NCI-H748 (cell line): ENCODE measurements around the gene LTK.

Source experiments
- DNase-seq: peaks from one replicate; lab custom pipeline; 2025; ENCODE audit not compliant: unreplicated experiment; lab: John Stamatoyannopoulos, UW

Gene LTK

DNA sequence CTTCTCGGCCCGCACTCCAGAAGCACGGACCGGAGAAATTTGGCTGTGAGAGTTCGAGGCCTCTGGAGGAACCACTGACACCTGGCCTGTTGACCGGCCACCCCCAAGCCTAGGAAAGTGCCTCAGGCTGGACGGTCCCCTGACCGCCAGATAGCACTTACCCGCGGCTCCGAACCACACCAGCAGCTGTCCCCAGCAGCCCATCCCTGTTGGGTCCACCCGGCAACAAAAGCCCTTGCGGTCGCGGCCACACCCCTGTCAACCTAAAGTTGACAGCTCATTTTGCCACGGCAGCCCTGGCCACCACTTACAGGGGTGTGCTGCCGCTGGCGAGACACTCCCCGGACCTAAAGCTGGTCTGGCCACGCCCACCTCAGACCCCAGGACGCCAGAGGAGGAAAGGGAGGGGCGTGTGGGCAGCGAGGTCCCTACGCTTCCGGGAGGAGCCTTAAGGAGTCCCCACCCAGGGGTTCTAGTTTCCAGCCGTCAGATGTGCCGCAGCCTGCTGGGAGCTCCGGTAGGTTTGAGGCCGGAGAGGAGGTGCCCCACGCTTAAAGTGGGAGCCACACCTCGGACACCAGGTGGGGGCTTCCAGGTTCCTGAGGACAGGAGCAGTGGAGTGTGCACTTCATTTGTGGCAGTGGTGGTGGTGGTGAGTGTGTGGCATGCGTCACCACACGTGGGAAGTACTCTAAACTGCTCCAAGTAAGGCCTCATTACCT lies at the start of gene LTK:
LTK (minus strand) TSS at position 322 of the 722 bp plus-strand sequence; CDS start at position 204, 118 bp downstream.
- DNase-seq: peak; percentile 71

DNA sequence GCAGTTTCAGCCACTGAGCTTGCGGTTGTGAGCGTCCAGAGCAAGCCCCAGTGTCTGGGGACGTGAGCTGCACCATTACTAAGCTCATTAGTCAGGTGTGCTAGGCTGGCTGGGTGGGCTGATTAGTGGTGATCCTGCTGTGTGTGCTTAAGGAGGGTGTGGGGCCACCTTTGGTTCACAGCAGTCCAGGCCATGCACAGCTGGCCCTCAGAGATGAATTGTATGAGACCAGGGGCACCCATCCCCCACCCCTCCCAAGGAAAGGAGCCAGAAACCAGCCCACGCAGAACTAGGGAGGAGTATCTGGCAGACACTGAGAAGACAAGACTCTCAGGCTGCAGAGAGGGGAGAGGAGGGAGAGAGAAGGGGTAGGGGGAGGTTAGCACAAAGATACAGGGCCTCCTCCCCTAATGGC lies 49.2 kb upstream of the LTK start:
- no peak for DNase-seq

- no peak for DNase-seq
Observed at GRCh38 chr15:41562244-41562643, 48.6 kb upstream of the LTK start.

- no peak for DNase-seq
Observed at GRCh38 chr15:41561777-41562145, 48.1 kb upstream of the LTK start.

GRCh38 chr15:41561104-41561776 lies 47.6 kb upstream of the LTK start:
- DNase-seq: no peak

DNA sequence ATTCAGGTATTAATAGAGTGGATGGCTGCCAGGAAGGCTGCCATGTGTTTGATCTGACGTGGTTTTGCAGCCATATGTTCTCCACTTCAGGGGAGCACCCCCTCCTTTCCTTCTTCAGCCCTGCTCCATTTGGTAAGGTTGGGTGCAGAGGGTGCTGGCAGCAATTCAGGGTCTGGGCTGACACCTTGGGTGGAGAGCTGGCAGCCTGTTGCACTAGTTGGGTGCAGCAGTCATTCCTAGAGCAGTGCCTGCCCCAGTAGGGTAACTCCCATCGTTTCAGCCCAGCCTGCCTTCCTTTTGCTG lies 46.9 kb upstream of the LTK start:
- no peak for DNase-seq

DNA sequence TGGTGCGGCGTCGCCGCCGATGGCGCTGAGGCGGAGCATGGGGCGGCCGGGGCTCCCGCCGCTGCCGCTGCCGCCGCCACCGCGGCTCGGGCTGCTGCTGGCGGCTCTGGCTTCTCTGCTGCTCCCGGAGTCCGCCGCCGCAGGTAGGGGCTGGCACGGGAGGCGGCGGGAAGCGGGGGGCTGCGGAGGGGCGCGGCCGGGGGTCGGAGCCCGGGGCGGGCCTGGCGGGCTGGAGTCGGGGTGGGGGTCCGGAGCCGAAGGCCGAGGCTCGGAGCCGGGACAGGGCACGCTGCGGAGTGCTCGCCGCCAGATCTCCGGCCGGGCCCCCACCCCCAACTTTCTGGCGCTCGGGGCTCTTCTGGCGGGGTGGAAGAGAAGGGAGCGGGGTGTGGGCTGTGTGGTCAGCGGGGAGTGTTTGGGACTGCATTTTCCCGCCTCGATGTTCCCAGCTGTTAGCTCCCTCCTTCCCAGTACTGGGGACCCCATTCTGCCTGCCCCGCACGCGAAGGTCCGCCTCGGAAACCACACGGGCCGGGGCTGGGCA lies 45.7 kb upstream of the LTK start:
- DNase-seq: no peak

GRCh38 chr15:41558400-41559238 lies 45.0 kb upstream of the LTK start, which contains the start of gene TYRO3:
TYRO3 (plus strand) TSS chr15:41559212; CDS start chr15:41559258, 46 bp downstream.
- DNase-seq: peak; percentile 58

- peak; percentile 80 for DNase-seq
Observed at GRCh38 chr15:41557673-41558399, 44.2 kb upstream of the LTK start.

- no peak for DNase-seq
Observed at GRCh38 chr15:41556677-41557076, 43.0 kb upstream of the LTK start.

- DNase-seq: no peak
Observed at GRCh38 chr15:41554915-41555314, 41.3 kb upstream of the LTK start.

DNA sequence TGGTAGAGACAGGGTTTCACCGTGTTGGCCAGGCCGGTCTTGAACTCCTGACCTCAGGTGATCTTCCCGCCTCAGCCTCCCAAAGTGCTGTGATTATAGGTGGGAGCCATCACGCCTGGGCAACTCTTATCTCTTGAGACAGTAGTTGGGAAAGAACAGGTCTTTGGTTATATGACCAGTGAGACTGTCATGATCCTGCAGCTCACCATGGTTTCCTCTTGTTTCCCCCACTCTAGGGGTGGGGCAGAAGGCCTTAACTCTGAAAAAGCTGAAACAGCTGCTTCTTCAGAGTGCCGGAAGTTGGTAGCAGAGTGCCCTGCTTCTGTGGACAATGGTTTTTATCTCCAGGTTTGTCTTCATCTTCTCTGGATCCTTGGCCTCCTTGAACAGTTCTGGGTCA lies 40.7 kb upstream of the LTK start:
- DNase-seq: no peak

- DNase-seq: no peak
Observed at GRCh38 chr15:41553731-41554130, 40.1 kb upstream of the LTK start.

DNA sequence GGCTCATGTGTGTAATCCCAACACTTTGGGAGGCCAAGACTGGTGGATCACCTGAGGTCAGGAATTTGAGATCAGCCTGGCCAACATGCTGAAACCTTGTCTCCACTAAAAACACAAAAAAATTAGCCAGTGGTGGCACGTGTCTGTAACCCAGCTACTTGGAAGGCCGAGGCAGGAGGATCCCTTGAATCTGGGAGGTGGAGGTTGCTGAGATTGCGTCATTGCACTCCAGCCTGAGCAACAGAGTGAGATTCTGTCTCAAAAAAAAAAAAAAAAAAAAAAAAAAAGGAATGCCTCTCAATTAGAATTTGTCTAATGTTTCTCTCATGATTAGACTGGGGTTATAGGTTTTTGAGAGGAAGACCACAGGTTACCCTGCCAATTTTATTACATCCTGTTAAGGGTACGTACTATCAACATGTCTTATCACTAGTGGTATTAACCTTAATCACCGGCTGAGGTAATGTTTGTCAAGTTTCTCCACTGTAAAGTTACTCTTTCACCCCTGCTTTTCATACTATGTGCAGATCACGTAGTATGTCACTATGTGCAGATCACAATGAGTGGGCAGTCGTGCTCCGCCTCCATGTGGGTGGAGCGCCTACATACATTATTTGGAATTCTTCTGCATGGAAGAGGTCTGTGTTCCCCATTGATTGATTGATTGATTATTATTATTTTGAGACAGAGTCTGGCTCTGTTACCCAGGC lies 36.6 kb upstream of the LTK start:
- DNase-seq: no peak

- DNase-seq: no peak
Observed at GRCh38 chr15:41546851-41547786, 33.5 kb upstream of the LTK start.

GRCh38 chr15:41545218-41545617 lies 31.6 kb upstream of the LTK start:
- DNase-seq: no peak

DNA sequence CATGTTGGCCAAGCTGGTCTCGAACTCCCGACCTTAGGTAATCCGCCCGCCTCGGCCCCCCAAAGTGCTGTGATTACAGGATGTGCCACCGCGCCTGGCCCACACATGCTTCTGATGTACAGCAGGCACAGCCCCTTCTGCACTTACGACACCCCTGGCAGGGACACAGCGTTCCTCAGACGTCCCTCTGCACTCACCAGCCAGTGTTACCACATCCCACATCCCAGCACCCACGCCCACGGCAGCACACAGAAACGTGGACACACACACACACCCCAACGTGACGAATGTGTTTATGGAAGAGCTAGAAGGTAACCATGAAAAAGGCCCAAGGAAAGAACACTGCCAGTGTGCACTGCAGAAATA lies 31.0 kb upstream of the LTK start:
- DNase-seq: no peak

GRCh38 chr15:41543521-41543870 lies 29.9 kb upstream of the LTK start:
- no peak for DNase-seq

GRCh38 chr15:41536866-41537265 lies 23.2 kb upstream of the LTK start:
- DNase-seq: no peak
